HCT116 (cell line): ENCODE measurements around the gene SBK2. TPM values are rescaled to one million over a fixed set of nuclear protein-coding genes. Genes with fewer than 3 reads are reported as not detected.

ENCODE experiments used
- ATAC-seq: fragments of 200-7000 bp; cut with Tn5 transposase; 2 replicates; pipeline ENCODE4 v1.9.1; 2020; ENCODE audit warnings: mild to moderate bottlenecking, moderate library complexity
- BruUV-seq: library from RNA; stranded (reverse); fragments of 400-500 nt; replicated peaks from 2 replicates; lab custom pipeline; 2021; lab: Mats Ljungman, UMichigan
- CTCF ChIA-PET: fragments of 300-600 bp; sonication (Branson Sonifier 250); formaldehyde crosslinking; loops from one replicate; lab custom pipeline; 2021; ENCODE audit warnings: antibody characterized with exemption; lab: Charles Lee
- POLR2A ChIA-PET: fragments of 300-600, 350-600 bp; sonication (Branson Sonifier 250); formaldehyde crosslinking; loops from one replicate; lab custom pipeline; 2021; ENCODE audit warnings: antibody characterized with exemption; lab: Charles Lee
- RAD21 ChIA-PET, 2 experiments: fragments of 300-600 bp; sonication (Branson Sonifier 250); formaldehyde crosslinking; loops; one replicate each; lab custom pipeline; 2023; ENCODE audit warnings: low total read pairs in 2 of 2; ENCODE audit not compliant: uncharacterized antibody in 2 of 2, unreplicated experiment in 2 of 2, low non-redundant PET in 1 of 2; lab: Charles Lee
- DNase-seq: peaks from one replicate; pipeline ENCODE4 v3.0.0-alpha.2; 2010; ENCODE audit warnings: low read depth, low spot score
- H2AFZ ChIP-seq: fragments of 200-600 bp; shearing (Covaris generic), sonication (generic); 2 replicates; pipeline ENCODE4 v1.6.1; 2017; ENCODE audit warnings: low read depth, mixed run types, mixed read lengths, antibody characterized with exemption, low read length; ENCODE audit not compliant: poor library complexity, severe bottlenecking
- H3K27ac ChIP-seq: 2 replicates; pipeline ENCODE4 v1.5.1; 2012; ENCODE audit warnings: low read depth, low read length
- H3K27me3 ChIP-seq: fragments of 200-600 bp; sonication (generic); 2 replicates; pipeline ENCODE4 v1.6.1; 2016; ENCODE audit warnings: mixed run types, low read length, mixed read lengths; ENCODE audit not compliant: insufficient read depth
- H3K36me3 ChIP-seq, 2 experiments: fragments of 200-500 bp in 1 of 2; fragments of 200-600 bp in 1 of 2; sonication (Bioruptor generic) in 1 of 2; sonication (generic) in 1 of 2; 2 replicates each; pipeline versions ENCODE4 v1.5.1 to v1.6.1; 2014 to 2016; ENCODE audit warnings: low read length in 2 of 2, inconsistent platforms in 1 of 2, mixed read lengths in 1 of 2, mixed run types in 1 of 2; ENCODE audit not compliant: insufficient read depth in 2 of 2, control insufficient read depth in 1 of 2
- H3K4me1 ChIP-seq, 2 experiments: fragments of 200-600 bp in 1 of 2; sonication (generic) in 1 of 2; 2 replicates each; pipeline versions ENCODE4 v1.5.1 to v1.6.1; 2012 to 2017; ENCODE audit warnings: low read length in 2 of 2, inconsistent platforms in 1 of 2, mild to moderate bottlenecking in 1 of 2, mixed read lengths in 1 of 2, mixed run types in 1 of 2, moderate library complexity in 1 of 2; ENCODE audit not compliant: insufficient read depth in 2 of 2, control insufficient read depth in 1 of 2
- H3K4me2 ChIP-seq: fragments of 200-600 bp; sonication (generic); 2 replicates; pipeline ENCODE4 v1.6.1; 2017; ENCODE audit warnings: mixed run types, low read length, mixed read lengths
- H3K4me3 ChIP-seq, 2 experiments: fragments of 200-600 bp in 1 of 2; sonication (generic) in 1 of 2; replicated peaks in 1 of 2; 2 replicates each; pipeline ENCODE4 v1.5.1; 2011 to 2016; ENCODE audit warnings: low read length in 2 of 2, control low read depth in 1 of 2, low read depth in 1 of 2, mild to moderate bottlenecking in 1 of 2, mixed read lengths in 1 of 2, mixed run types in 1 of 2
- H3K79me2 ChIP-seq: fragments of 200-600 bp; sonication (generic); 2 replicates; pipeline ENCODE4 v1.6.1; 2017; ENCODE audit warnings: mild to moderate bottlenecking, mixed run types, low read length, moderate library complexity, mixed read lengths; ENCODE audit not compliant: insufficient read depth
- H3K9ac ChIP-seq: fragments of 200-600 bp; sonication (generic); 2 replicates; pipeline ENCODE4 v1.6.1; 2016; ENCODE audit warnings: low read length, mixed read lengths
- H3K9me2 ChIP-seq: fragments of 200-600 bp; sonication (generic), shearing (Covaris generic); 2 replicates; pipeline ENCODE4 v1.6.1; 2017; ENCODE audit warnings: mixed run types, mild to moderate bottlenecking, moderate library complexity; ENCODE audit not compliant: insufficient read depth
- H3K9me3 ChIP-seq, 2 experiments: fragments of 200-500 bp in 1 of 2; fragments of 200-600 bp in 1 of 2; sonication (Bioruptor generic) in 1 of 2; sonication (generic) in 1 of 2; 2 replicates each; pipeline ENCODE4 v1.6.1; 2014 to 2017; ENCODE audit warnings: low read length in 2 of 2, mixed read lengths in 2 of 2, inconsistent platforms in 1 of 2, low read depth in 1 of 2, mild to moderate bottlenecking in 1 of 2, mixed run types in 1 of 2, moderate library complexity in 1 of 2; ENCODE audit not compliant: control insufficient read depth in 1 of 2, insufficient read depth in 1 of 2
- H4K20me1 ChIP-seq: fragments of 200-600 bp; sonication (generic), shearing (Covaris generic); 2 replicates; pipeline ENCODE4 v1.6.1; 2017; ENCODE audit warnings: mixed run types, mild to moderate bottlenecking, moderate library complexity; ENCODE audit not compliant: insufficient read depth
- CBX3 ChIP-seq: IDR thresholded peaks from 2 replicates; pipeline ENCODE4 v1.6.1; 2012; ENCODE audit warnings: low read depth
- CEBPB ChIP-seq: IDR thresholded peaks from 2 replicates; pipeline ENCODE4 v1.6.1; 2012; ENCODE audit warnings: low read depth
- EGR1 ChIP-seq: IDR thresholded peaks from 2 replicates; pipeline ENCODE4 v1.6.1; 2012; ENCODE audit warnings: low read depth
- ELF1 ChIP-seq: IDR thresholded peaks from 2 replicates; pipeline ENCODE4 v1.6.1; 2012; ENCODE audit warnings: low read depth, borderline replicate concordance
- EZH2 ChIP-seq: fragments of 200-600 bp; sonication (generic); IDR thresholded peaks from 2 replicates; pipeline ENCODE4 v1.6.1; 2017; ENCODE audit warnings: antibody characterized with exemption, mixed run types
- EZH2phosphoT487 ChIP-seq: fragments of 200-600 bp; IDR thresholded peaks from 2 replicates; pipeline ENCODE4 v1.6.1; 2018; ENCODE audit warnings: antibody characterized with exemption, borderline replicate concordance
- FOSL1 ChIP-seq: IDR thresholded peaks from 2 replicates; pipeline ENCODE4 v1.6.1; 2012; ENCODE audit warnings: low read depth
- POLR2A ChIP-seq: IDR thresholded peaks from 2 replicates; pipeline ENCODE4 v1.7.0; 2011; ENCODE audit warnings: borderline replicate concordance; ENCODE audit not compliant: insufficient read depth, insufficient read length; ENCODE audit errors: extremely low read depth
- POLR2AphosphoS5 ChIP-seq: IDR thresholded peaks from 2 replicates; pipeline ENCODE4 v1.6.1; 2011; ENCODE audit warnings: mild to moderate bottlenecking, low read depth, low read length, moderate library complexity
- RAD21 ChIP-seq: IDR thresholded peaks from 2 replicates; pipeline ENCODE4 v1.6.1; 2012; ENCODE audit warnings: low read depth, mild to moderate bottlenecking
- SIN3A ChIP-seq: IDR thresholded peaks from 2 replicates; pipeline ENCODE4 v1.6.1; 2012; ENCODE audit warnings: low read depth
- SP1 ChIP-seq: IDR thresholded peaks from 2 replicates; pipeline ENCODE4 v1.6.1; 2012; ENCODE audit warnings: low read depth
- TCF7L2 ChIP-seq: IDR thresholded peaks from 2 replicates; pipeline ENCODE4 v1.7.0; 2011; ENCODE audit warnings: borderline replicate concordance, inconsistent platforms; ENCODE audit not compliant: insufficient read depth, insufficient read length; ENCODE audit errors: extremely low read depth
- ZFX ChIP-seq: fragments of 450-650 bp; IDR thresholded peaks from 2 replicates; pipeline ENCODE4 v1.6.1; 2017
- ZNF274 ChIP-seq: fragments of 200-500 bp; sonication (Bioruptor generic); IDR thresholded peaks from 2 replicates; pipeline ENCODE4 v1.6.1; 2014; ENCODE audit warnings: mild to moderate bottlenecking, low read depth, low read length, inconsistent platforms
- intact Hi-C: fragments of 100-400 bp; cut with micrococcal nuclease; formaldehyde crosslinking; loops from 2 replicates; pipeline ENCODE4 v1.10.0; 2022
- total RNA-seq: library from RNA; stranded (reverse); gene quantifications from one replicate; pipeline ENCODE4 v1.2.1, GENCODE V29; 2021; ENCODE audit not compliant: unreplicated experiment
- TF ChIP-seq, protein P1 (sequence below): IDR thresholded peaks from 2 replicates; pipeline ENCODE4 v1.6.1; 2012
- TF ChIP-seq, protein P2 (sequence below): IDR thresholded peaks from 2 replicates; pipeline ENCODE4 v1.6.1; 2012
- TF ChIP-seq, protein P3 (sequence below), 3 experiments: fragments of 200-600 bp in 1 of 3; sonication (generic) in 1 of 3; IDR thresholded peaks in 2 of 3; conservative IDR thresholded peaks in 1 of 3; 2 replicates each; pipeline ENCODE4 v1.5.1; 2012 to 2017; ENCODE audit warnings: low read depth in 2 of 3, low read length in 2 of 3, antibody characterized with exemption in 1 of 3, borderline replicate concordance in 1 of 3, control low read depth in 1 of 3, mild to moderate bottlenecking in 1 of 3, mixed read lengths in 1 of 3, mixed run types in 1 of 3, moderate library complexity in 1 of 3; ENCODE audit not compliant: insufficient read depth in 1 of 3
- TF ChIP-seq, protein P4 (sequence below): IDR thresholded peaks from 2 replicates; pipeline ENCODE4 v1.6.1; 2012; ENCODE audit warnings: low read depth
- TF ChIP-seq, protein P5 (sequence below): IDR thresholded peaks from 2 replicates; pipeline ENCODE4 v1.6.1; 2011; ENCODE audit warnings: mild to moderate bottlenecking, low read length, moderate library complexity; ENCODE audit not compliant: insufficient replicate concordance; ENCODE audit errors: extremely low read depth

Gene SBK2
- total RNA-seq, 1 experiment from 2014 or later = 0.30 TPM

DNA sequence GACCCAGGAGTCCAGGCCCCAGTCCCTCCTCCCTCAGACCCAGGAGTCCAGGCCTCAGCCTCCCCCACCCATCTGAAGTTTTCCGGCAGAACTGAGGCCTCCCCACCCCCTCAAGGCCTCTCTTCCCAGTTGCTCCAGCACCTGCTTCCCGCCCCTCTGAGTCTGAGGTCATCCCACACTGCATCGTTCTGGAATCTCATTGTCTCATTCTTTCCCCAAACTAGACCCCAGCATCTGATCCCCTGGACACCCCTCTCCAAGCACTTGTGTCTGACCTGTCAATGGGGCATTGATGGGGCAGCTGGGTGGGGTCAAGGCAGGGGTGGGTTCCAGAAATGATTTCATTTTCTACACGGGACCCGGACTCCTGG lies 793 bp upstream of the SBK2 start:
- ATAC-seq (no peak), DNase-seq (no peak)
- H3K27ac ChIP-seq = no peak overlapping the region
- no peaks in the 10 kb centered on the region for H3K9me3 ChIP-seq
- no peak overlapping the region for H2AFZ ChIP-seq
- ChIA-PET POLR2A (no interaction called here), CTCF (no interaction called here), RAD21 (no interaction called here)
- no peaks in the 10 kb centered on the region; a peak in 1 of 4 replicates for H3K4me1 ChIP-seq
- intact Hi-C loops = no loop called here
- no peaks in the 10 kb centered on the region for H3K36me3 ChIP-seq
- no peaks in the 10 kb centered on the region for H3K9me2 ChIP-seq
- no peaks in the 10 kb centered on the region for H3K27me3 ChIP-seq
- no peak overlapping the region for H3K4me3 ChIP-seq
- no peak for TF ChIP-seq CEBPB
- no peak for TF ChIP-seq CBX3
- TF ChIP-seq, protein P1, sequence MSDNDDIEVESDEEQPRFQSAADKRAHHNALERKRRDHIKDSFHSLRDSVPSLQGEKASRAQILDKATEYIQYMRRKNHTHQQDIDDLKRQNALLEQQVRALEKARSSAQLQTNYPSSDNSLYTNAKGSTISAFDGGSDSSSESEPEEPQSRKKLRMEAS = no peak
- no peak for TF ChIP-seq EZH2
- TF ChIP-seq SP1 = no peak
- TF ChIP-seq POLR2A = no peak
- no peak for TF ChIP-seq EGR1
- TF ChIP-seq SIN3A = no peak
- TF ChIP-seq ELF1 = no peak
- no peak for TF ChIP-seq ZNF274
- TF ChIP-seq, protein P2, sequence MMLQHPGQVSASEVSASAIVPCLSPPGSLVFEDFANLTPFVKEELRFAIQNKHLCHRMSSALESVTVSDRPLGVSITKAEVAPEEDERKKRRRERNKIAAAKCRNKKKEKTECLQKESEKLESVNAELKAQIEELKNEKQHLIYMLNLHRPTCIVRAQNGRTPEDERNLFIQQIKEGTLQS = no peak
- TF ChIP-seq, protein P3, sequence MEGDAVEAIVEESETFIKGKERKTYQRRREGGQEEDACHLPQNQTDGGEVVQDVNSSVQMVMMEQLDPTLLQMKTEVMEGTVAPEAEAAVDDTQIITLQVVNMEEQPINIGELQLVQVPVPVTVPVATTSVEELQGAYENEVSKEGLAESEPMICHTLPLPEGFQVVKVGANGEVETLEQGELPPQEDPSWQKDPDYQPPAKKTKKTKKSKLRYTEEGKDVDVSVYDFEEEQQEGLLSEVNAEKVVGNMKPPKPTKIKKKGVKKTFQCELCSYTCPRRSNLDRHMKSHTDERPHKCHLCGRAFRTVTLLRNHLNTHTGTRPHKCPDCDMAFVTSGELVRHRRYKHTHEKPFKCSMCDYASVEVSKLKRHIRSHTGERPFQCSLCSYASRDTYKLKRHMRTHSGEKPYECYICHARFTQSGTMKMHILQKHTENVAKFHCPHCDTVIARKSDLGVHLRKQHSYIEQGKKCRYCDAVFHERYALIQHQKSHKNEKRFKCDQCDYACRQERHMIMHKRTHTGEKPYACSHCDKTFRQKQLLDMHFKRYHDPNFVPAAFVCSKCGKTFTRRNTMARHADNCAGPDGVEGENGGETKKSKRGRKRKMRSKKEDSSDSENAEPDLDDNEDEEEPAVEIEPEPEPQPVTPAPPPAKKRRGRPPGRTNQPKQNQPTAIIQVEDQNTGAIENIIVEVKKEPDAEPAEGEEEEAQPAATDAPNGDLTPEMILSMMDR (IDR thresholded peaks at IDR 0.05 in 2 of 3, conservative IDR thresholded peaks at IDR 0.05 in 1 of 3; ENCODE audit: borderline replicate concordance in 1 of 3, insufficient read depth in 1 of 3, low read depth in 2 of 3, low read length in 2 of 3) = no peak
- TF ChIP-seq POLR2AphosphoS5 = no peak
- no peak for TF ChIP-seq FOSL1
- TF ChIP-seq TCF7L2 = no peak
- TF ChIP-seq, protein P4, sequence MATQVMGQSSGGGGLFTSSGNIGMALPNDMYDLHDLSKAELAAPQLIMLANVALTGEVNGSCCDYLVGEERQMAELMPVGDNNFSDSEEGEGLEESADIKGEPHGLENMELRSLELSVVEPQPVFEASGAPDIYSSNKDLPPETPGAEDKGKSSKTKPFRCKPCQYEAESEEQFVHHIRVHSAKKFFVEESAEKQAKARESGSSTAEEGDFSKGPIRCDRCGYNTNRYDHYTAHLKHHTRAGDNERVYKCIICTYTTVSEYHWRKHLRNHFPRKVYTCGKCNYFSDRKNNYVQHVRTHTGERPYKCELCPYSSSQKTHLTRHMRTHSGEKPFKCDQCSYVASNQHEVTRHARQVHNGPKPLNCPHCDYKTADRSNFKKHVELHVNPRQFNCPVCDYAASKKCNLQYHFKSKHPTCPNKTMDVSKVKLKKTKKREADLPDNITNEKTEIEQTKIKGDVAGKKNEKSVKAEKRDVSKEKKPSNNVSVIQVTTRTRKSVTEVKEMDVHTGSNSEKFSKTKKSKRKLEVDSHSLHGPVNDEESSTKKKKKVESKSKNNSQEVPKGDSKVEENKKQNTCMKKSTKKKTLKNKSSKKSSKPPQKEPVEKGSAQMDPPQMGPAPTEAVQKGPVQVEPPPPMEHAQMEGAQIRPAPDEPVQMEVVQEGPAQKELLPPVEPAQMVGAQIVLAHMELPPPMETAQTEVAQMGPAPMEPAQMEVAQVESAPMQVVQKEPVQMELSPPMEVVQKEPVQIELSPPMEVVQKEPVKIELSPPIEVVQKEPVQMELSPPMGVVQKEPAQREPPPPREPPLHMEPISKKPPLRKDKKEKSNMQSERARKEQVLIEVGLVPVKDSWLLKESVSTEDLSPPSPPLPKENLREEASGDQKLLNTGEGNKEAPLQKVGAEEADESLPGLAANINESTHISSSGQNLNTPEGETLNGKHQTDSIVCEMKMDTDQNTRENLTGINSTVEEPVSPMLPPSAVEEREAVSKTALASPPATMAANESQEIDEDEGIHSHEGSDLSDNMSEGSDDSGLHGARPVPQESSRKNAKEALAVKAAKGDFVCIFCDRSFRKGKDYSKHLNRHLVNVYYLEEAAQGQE = no peak
- TF ChIP-seq EZH2phosphoT487 = no peak
- TF ChIP-seq ZFX = no peak
- TF ChIP-seq, protein P5, sequence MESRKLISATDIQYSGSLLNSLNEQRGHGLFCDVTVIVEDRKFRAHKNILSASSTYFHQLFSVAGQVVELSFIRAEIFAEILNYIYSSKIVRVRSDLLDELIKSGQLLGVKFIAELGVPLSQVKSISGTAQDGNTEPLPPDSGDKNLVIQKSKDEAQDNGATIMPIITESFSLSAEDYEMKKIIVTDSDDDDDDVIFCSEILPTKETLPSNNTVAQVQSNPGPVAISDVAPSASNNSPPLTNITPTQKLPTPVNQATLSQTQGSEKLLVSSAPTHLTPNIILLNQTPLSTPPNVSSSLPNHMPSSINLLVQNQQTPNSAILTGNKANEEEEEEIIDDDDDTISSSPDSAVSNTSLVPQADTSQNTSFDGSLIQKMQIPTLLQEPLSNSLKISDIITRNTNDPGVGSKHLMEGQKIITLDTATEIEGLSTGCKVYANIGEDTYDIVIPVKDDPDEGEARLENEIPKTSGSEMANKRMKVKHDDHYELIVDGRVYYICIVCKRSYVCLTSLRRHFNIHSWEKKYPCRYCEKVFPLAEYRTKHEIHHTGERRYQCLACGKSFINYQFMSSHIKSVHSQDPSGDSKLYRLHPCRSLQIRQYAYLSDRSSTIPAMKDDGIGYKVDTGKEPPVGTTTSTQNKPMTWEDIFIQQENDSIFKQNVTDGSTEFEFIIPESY = no peak
- no peak for TF ChIP-seq RAD21
- BruUV-seq = no TSS peak
- H3K9ac ChIP-seq = no peak overlapping the region
- H3K79me2 ChIP-seq = no peaks in the 10 kb centered on the region
- no peaks in the 10 kb centered on the region for H4K20me1 ChIP-seq
- no peak overlapping the region for H3K4me2 ChIP-seq
